GM23338 (cell line): Measurements from ENCODE around the gene COL4A1. TPM values are rescaled to one million over a fixed set of nuclear protein-coding genes. Genes with fewer than 3 reads are reported as not detected.

Source experiments
- ATAC-seq: fragments of 200-7000 bp; cut with Tn5 transposase; 3 replicates; pipeline ENCODE4 v1.9.1; 2020
- DNase-seq: peaks from one replicate; pipeline ENCODE4 v3.0.0-alpha.2; 2015; ENCODE audit warnings: low spot score
- H2AFZ ChIP-seq: fragments of 200-600 bp; sonication (generic); 2 replicates; pipeline ENCODE4 v1.8.0; 2016; ENCODE audit warnings: antibody characterized with exemption, mild to moderate bottlenecking, moderate library complexity
- H3F3A ChIP-seq: fragments of 200-600 bp; sonication (generic); replicated peaks from 2 replicates; pipeline ENCODE4 v1.8.0; 2017; ENCODE audit warnings: antibody characterized with exemption, mixed run types, low read depth
- H3K27ac ChIP-seq: fragments of 200-600 bp; sonication (generic); 2 replicates; pipeline ENCODE4 v1.6.1; 2016; ENCODE audit warnings: low read depth
- H3K27me3 ChIP-seq: fragments of 200-600 bp; sonication (generic); 2 replicates; pipeline ENCODE4 v1.8.0; 2016; ENCODE audit warnings: mild to moderate bottlenecking, mixed run types, moderate library complexity; ENCODE audit not compliant: insufficient read depth
- H3K36me3 ChIP-seq: fragments of 200-600 bp; sonication (generic); 2 replicates; pipeline ENCODE4 v1.8.0; 2016; ENCODE audit warnings: mild to moderate bottlenecking; ENCODE audit not compliant: insufficient read depth
- H3K4me1 ChIP-seq: fragments of 200-600 bp; sonication (generic); 2 replicates; pipeline ENCODE4 v1.8.0; 2016; ENCODE audit warnings: mild to moderate bottlenecking, moderate library complexity; ENCODE audit not compliant: insufficient read depth
- H3K4me2 ChIP-seq: fragments of 200-600 bp; sonication (generic); 2 replicates; pipeline ENCODE4 v1.7.1; 2017; ENCODE audit warnings: mixed run types
- H3K4me3 ChIP-seq: fragments of 200-600 bp; sonication (generic); 2 replicates; pipeline ENCODE4 v1.6.1; 2016; ENCODE audit warnings: mixed run types
- H3K79me2 ChIP-seq: fragments of 200-600 bp; sonication (generic); replicated peaks from 2 replicates; pipeline ENCODE4 v1.8.0; 2017; ENCODE audit warnings: mild to moderate bottlenecking; ENCODE audit not compliant: insufficient read depth
- H3K9me2 ChIP-seq: fragments of 200-600 bp; sonication (generic); 2 replicates; pipeline ENCODE4 v1.8.0; 2017; ENCODE audit not compliant: insufficient read depth
- H4K20me1 ChIP-seq: fragments of 200-600 bp; sonication (generic); replicated peaks from 2 replicates; pipeline ENCODE4 v1.8.0; 2017; ENCODE audit warnings: mild to moderate bottlenecking; ENCODE audit not compliant: insufficient read depth
- H3K27ac Mint-ChIP-seq: 2 replicates; pipeline ENCODE4 v1.8.0; 2020; ENCODE audit warnings: inconsistent platforms, mild to moderate bottlenecking, moderate library complexity, mixed read lengths
- H3K27me3 Mint-ChIP-seq: 3 replicates; pipeline ENCODE4 v1.8.0; 2022; ENCODE audit warnings: low read depth, mild to moderate bottlenecking, moderate library complexity, mixed read lengths, inconsistent platforms; ENCODE audit not compliant: insufficient read depth, poor library complexity
- H3K36me3 Mint-ChIP-seq: 3 replicates; pipeline ENCODE4 v1.8.0; 2021; ENCODE audit warnings: low read depth, mild to moderate bottlenecking, inconsistent platforms, moderate library complexity, mixed read lengths
- H3K4me1 Mint-ChIP-seq: 3 replicates; pipeline ENCODE4 v1.8.0; 2020; ENCODE audit warnings: mild to moderate bottlenecking, inconsistent platforms, mixed read lengths
- H3K4me3 Mint-ChIP-seq: 3 replicates; pipeline ENCODE4 v1.8.0; 2021; ENCODE audit warnings: moderate library complexity, mild to moderate bottlenecking, inconsistent platforms, mixed read lengths
- H3K9me3 Mint-ChIP-seq: 3 replicates; pipeline ENCODE4 v1.8.0; 2020; ENCODE audit warnings: moderate library complexity, mild to moderate bottlenecking, inconsistent platforms, mixed read lengths
- CREB1 ChIP-seq: fragments of 250-450 bp; sonication (Bioruptor Pico); IDR thresholded peaks from 2 replicates; pipeline ENCODE4 v1.5.0; 2020; ENCODE audit warnings: low read depth, mild to moderate bottlenecking, moderate library complexity
- CTCF ChIP-seq, 2 experiments: fragments of 200-600 bp in 1 of 2; sonication (generic) in 1 of 2; conservative IDR thresholded peaks; 2 replicates each; pipeline versions ENCODE4 v1.5.1 to v1.6.1; 2016 to 2017; ENCODE audit warnings: antibody characterized with exemption in 2 of 2, low read depth in 2 of 2, mild to moderate bottlenecking in 2 of 2, moderate library complexity in 1 of 2
- ETS1 ChIP-seq: IDR thresholded peaks from 2 replicates; pipeline ENCODE4 v1.6.1; 2016; ENCODE audit warnings: antibody characterized with exemption
- EZH2 ChIP-seq: fragments of 200-600 bp; sonication (generic); IDR thresholded peaks from one replicate; pipeline ENCODE4 v1.8.0; 2017; ENCODE audit warnings: antibody characterized with exemption, mild to moderate bottlenecking, low read depth; ENCODE audit not compliant: unreplicated experiment
- EZH2phosphoT487 ChIP-seq: fragments of 200-600 bp; sonication (generic); IDR thresholded peaks from one replicate; pipeline ENCODE4 v1.8.1; 2018; ENCODE audit warnings: antibody characterized with exemption; ENCODE audit not compliant: unreplicated experiment
- JUNB ChIP-seq: IDR thresholded peaks from one replicate; pipeline ENCODE4 v1.6.1; 2016; ENCODE audit warnings: antibody characterized with exemption; ENCODE audit not compliant: unreplicated experiment
- NANOG ChIP-seq: IDR thresholded peaks from 2 replicates; pipeline ENCODE4 v1.6.1; 2016; ENCODE audit warnings: antibody characterized with exemption, borderline replicate concordance
- POLR2AphosphoS5 ChIP-seq: IDR thresholded peaks from 2 replicates; pipeline ENCODE4 v1.6.1; 2016; ENCODE audit warnings: antibody characterized with exemption, low read depth
- REST ChIP-seq: IDR thresholded peaks from one replicate; pipeline ENCODE4 v1.6.1; 2018; ENCODE audit warnings: antibody characterized with exemption; ENCODE audit not compliant: unreplicated experiment
- STAT1 ChIP-seq: IDR thresholded peaks from one replicate; pipeline ENCODE4 v1.6.1; 2016; ENCODE audit warnings: antibody characterized with exemption; ENCODE audit not compliant: unreplicated experiment
- ZNF114 ChIP-seq: fragments of 250-450 bp; sonication (Bioruptor Pico); IDR thresholded peaks from 2 replicates; pipeline ENCODE4 v1.5.0; 2020; ENCODE audit warnings: mild to moderate bottlenecking, moderate library complexity
- ZNF331 ChIP-seq: fragments of 250-450 bp; sonication (Bioruptor Pico); IDR thresholded peaks from 2 replicates; pipeline ENCODE4 v1.5.0; 2020; ENCODE audit warnings: low read depth, mild to moderate bottlenecking, moderate library complexity
- ZNF462 ChIP-seq: fragments of 250-450 bp; sonication (Bioruptor Pico); IDR thresholded peaks from 2 replicates; pipeline ENCODE4 v1.5.0; 2020; ENCODE audit warnings: mild to moderate bottlenecking, moderate library complexity
- polyA plus RNA-seq: library from polyadenylated mRNA; unstranded; fragments of >200 nt; fragmentation: Nextera tagmentation; extraction: Ambion mirVana; gene quantifications from 2 replicates; pipeline ENCODE4 v1.2.1, GENCODE V29; 2016
- total RNA-seq: library from RNA; depleted of rRNA; stranded (reverse); fragments of >200 nt; shearing (Covaris generic); gene quantifications from 2 replicates; pipeline ENCODE4 v1.2.3, GENCODE V29; 2014

COL4A1 gene
- total and polyA plus RNA-seq, 2 experiments from 2014 or later, result 39.1 to 110 TPM

DNA sequence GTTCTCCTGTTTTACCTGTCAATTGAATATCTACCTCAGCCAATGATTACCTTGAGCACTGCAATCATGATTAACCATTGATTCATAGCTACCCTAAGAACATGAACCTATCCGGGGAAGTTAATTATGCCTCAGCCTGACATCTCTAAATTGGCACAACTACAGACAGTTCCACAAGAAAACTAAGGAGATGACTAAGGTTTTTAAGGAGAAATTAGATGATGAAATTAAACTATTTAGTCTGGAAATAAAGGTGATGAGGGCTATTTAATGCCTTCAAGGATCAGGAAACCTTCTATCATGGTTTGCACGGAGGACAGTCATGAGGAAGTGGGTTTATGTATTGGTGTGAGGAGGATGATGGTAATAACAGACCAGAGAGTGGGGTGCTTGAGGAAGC lies 203.4 kb downstream of the COL4A1 start:
- H3K36me3 ChIP-seq, result peaks cover 5% of the 10 kb centered on the region; the same call in 1 of the 2 replicates
- peaks cover 4% of the 10 kb centered on the region; the same call in 2 of the 3 replicates for H3K4me1 Mint-ChIP-seq
- no peaks in the 10 kb centered on the region for H4K20me1 ChIP-seq
- TF ChIP-seq STAT1, result no peak
- TF ChIP-seq JUNB, result no peak
- TF ChIP-seq ZNF462 (CRISPR knock-in tag), result no peak
- no peak for TF ChIP-seq NANOG
- no peak for TF ChIP-seq ETS1
- TF ChIP-seq ZNF114 (CRISPR knock-in tag), result no peak
- no peak for TF ChIP-seq POLR2AphosphoS5
- TF ChIP-seq REST, result no peak
- TF ChIP-seq ZNF331 (CRISPR knock-in tag), result no peak
- TF ChIP-seq CTCF (conservative IDR thresholded peaks at IDR 0.05; ENCODE audit: low read depth in 2 of 2), result no peak
- no peak for TF ChIP-seq EZH2
- TF ChIP-seq EZH2phosphoT487, result no peak
- no peak for TF ChIP-seq CREB1 (CRISPR knock-in tag)
- H3K27ac Mint-ChIP-seq, result no peak overlapping the region
- no peaks in the 10 kb centered on the region; the same call in 1 of the 2 replicates for H3K9me2 ChIP-seq
- no peak overlapping the region for H3K4me3 ChIP-seq
- no peaks in the 10 kb centered on the region for H3K4me1 ChIP-seq
- no peak overlapping the region for H2AFZ ChIP-seq
- H3K4me3 Mint-ChIP-seq, result no peak overlapping the region
- H3K4me2 ChIP-seq, result no peak overlapping the region
- H3K27ac ChIP-seq, result no peak overlapping the region
- no peaks in the 10 kb centered on the region for H3K27me3 Mint-ChIP-seq
- H3K27me3 ChIP-seq, result no peaks in the 10 kb centered on the region
- ATAC-seq, result no peak
- no peaks in the 10 kb centered on the region for H3F3A ChIP-seq
- peaks cover 23% of the 10 kb centered on the region for H3K9me3 Mint-ChIP-seq
- H3K36me3 Mint-ChIP-seq, result peaks cover 10% of the 10 kb centered on the region; the same call in 2 of the 3 replicates
- no peak for DNase-seq
- no peaks in the 10 kb centered on the region for H3K79me2 ChIP-seq
